Right lobe of liver (tissue), 6 donors: ENCODE results near the gene PRKAB2. TPM values are rescaled to one million over a fixed set of nuclear protein-coding genes. Genes with fewer than 3 reads are reported as not detected.
A peak's percentile ranks its signal among the peaks of the same experiment; 100 is the strongest.
"Not testable (repeated sequence)": the region's sequence is repeated elsewhere in the genome, so short reads cannot be mapped to it uniquely, and the experiment has no call there.

Experiments used
- ATAC-seq, 4 donors: fragments of 200-7000 bp; cut with Tn5 transposase; one replicate each; pipeline ENCODE4 v1.9.1; 2020; ENCODE audit warnings: mild to moderate bottlenecking in 4 of 4, moderate library complexity in 4 of 4
- DNase-seq, 3 donors: peaks; one replicate each; pipeline ENCODE4 v3.0.0-alpha.2; 2020
- H3K27ac ChIP-seq, 3 donors: fragments of 200-600 bp; one replicate each; pipeline ENCODE4 v1.8.0; 2022
- H3K27me3 ChIP-seq, 2 donors: fragments of 200-600 bp; one replicate each; pipeline ENCODE4 v1.8.0; 2022
- H3K36me3 ChIP-seq, 4 donors: fragments of 200-600 bp; sonication (generic) in 1 of 4; one replicate each; pipeline versions ENCODE4 v1.5.1 to v1.8.0; 2017 to 2022; ENCODE audit warnings: control low read depth in 1 of 4
- H3K4me1 ChIP-seq, 4 donors: fragments of 200-600 bp; sonication (generic) in 1 of 4; one replicate each; pipeline versions ENCODE4 v1.5.1 to v1.8.0; 2017 to 2022; ENCODE audit warnings: control low read depth in 1 of 4
- H3K4me3 ChIP-seq, 3 donors: fragments of 200-600 bp; one replicate each; pipeline ENCODE4 v1.8.0; 2022
- H3K9me3 ChIP-seq, 4 donors: fragments of 200-600 bp; sonication (generic) in 1 of 4; one replicate each; pipeline versions ENCODE4 v1.5.1 to v1.8.0; 2017 to 2022; ENCODE audit warnings: control low read depth in 1 of 4
- POLR2A ChIP-seq: fragments of 450-650 bp; IDR thresholded peaks from one replicate; pipeline ENCODE4 v1.6.1; 2017; ENCODE audit warnings: antibody characterized with exemption, mild to moderate bottlenecking
- WGBS: methylation state at CpG from one replicate; pipeline ENCODE4 v1.1.6; 2018; ENCODE audit warnings: low coverage, low lambda C conversion rate; ENCODE audit not compliant: insufficient coverage; ENCODE audit errors: missing lambda C conversion rate; 5-methylcytosine and 5-hydroxymethylcytosine counted together
- intact Hi-C, 2 donors: fragments of 100-400 bp; cut with DNase I; formaldehyde crosslinking; loops; one replicate each; pipeline versions ENCODE4 v1.11.2 to v1.14.1; 2022
- total RNA-seq, 6 experiments: library from RNA; depleted of rRNA in 2 of 6; stranded (reverse); fragments of >200 nt in 2 of 6; fragmentation: NEBNext Ultra II Directional in 3 of 6; extraction: Animal tissue kit (Norgen Biotek cat#: 25700) in 3 of 6; gene quantifications; one replicate each; pipeline versions ENCODE4 v1.1.0 to v1.2.4, GENCODE V29; 2016 to 2023
- TF ChIP-seq, protein P1 (sequence below), 4 donors: fragments of 200-600 bp in 3 of 4; fragments of 450-650 bp in 1 of 4; IDR thresholded peaks; one replicate each; pipeline versions ENCODE4 v1.5.1 to v1.8.0; 2016 to 2022; ENCODE audit warnings: antibody characterized with exemption in 4 of 4, mild to moderate bottlenecking in 2 of 4
- donor health status: DM: no; HTN: yes; CAD: no.
- donor health status: DM: no; HTN: no; CAD: no.
- donor health status: DM: no; HTN: no; CAD: no.
- donor health status: DM: no; HTN: yes; CAD: no.
- donor health status: DM: no; HTN: yes; CAD: no.

The PRKAB2 gene
- total RNA-seq, 6 experiments from 2014 or later = 10.8 to 54.0 (median 25.9) TPM

DNA sequence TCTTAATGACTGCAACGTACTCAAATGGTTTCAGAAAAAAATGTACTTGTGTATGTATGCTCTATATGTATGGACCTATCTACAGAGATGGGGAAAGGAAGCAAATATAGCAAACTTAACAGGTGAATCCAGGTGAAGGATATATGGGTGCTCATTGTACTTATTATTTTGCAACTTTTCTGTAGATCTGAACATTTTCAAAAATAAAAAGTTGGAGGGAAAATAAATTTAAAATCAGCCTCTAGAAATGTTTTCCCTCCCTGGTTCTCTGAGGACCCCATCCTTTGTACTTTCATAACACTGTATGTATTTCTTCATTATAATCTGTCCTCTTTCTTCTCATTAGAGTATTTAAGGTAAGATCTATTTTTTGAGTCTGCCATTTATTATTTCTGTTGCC, 34.9 kb upstream of the PRKAB2 start:
- DNase-seq (no peak), ATAC-seq (no peak)
- H3K4me3 ChIP-seq = no peak overlapping the region
- no peak for TF ChIP-seq POLR2A
- TF ChIP-seq, protein P1, sequence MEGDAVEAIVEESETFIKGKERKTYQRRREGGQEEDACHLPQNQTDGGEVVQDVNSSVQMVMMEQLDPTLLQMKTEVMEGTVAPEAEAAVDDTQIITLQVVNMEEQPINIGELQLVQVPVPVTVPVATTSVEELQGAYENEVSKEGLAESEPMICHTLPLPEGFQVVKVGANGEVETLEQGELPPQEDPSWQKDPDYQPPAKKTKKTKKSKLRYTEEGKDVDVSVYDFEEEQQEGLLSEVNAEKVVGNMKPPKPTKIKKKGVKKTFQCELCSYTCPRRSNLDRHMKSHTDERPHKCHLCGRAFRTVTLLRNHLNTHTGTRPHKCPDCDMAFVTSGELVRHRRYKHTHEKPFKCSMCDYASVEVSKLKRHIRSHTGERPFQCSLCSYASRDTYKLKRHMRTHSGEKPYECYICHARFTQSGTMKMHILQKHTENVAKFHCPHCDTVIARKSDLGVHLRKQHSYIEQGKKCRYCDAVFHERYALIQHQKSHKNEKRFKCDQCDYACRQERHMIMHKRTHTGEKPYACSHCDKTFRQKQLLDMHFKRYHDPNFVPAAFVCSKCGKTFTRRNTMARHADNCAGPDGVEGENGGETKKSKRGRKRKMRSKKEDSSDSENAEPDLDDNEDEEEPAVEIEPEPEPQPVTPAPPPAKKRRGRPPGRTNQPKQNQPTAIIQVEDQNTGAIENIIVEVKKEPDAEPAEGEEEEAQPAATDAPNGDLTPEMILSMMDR (IDR thresholded peaks at IDR 0.05) = no peak
- no peaks in the 10 kb centered on the region for H3K27me3 ChIP-seq
- H3K27ac ChIP-seq = no peak overlapping the region
- H3K4me1 ChIP-seq = peaks cover 0 to 36% (median 10%) of the 10 kb centered on the region in 4 donors
- no peaks in the 10 kb centered on the region for H3K9me3 ChIP-seq
- H3K36me3 ChIP-seq = peaks cover 0 to 72% (median 27%) of the 10 kb centered on the region in 4 donors
- intact Hi-C loops = no loop called here
- WGBS = 89% methylated on average over 1 of the region's 1 CpG

DNA sequence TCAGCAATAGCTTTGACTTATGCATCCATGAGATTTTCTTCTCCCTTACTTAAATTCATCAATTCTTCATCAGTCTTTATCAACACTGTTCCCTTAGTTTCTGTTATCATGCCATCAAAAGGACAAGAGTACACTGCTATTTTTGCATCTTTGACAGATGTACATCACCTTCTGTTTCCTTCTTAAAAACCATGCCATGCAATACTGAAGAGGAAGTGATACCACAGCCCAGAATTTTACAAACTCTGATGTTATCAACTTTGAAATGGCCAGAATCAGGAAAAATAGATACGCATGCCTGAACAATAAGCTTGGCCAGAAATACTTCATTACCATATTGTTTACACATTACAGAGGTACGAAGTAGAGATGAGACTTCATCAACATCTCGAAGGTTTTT, 31.8 kb upstream of the PRKAB2 start:
- intact Hi-C loops = no loop called here
- Histone ChIP-seq H3K27me3 (no peaks in the 10 kb centered on the region), H3K4me1 (peaks cover 0 to 5% (median 0%) of the 10 kb centered on the region in 4 donors), H3K9me3 (no peaks in the 10 kb centered on the region), H3K36me3 (peaks cover 0 to 58% (median 21%) of the 10 kb centered on the region in 4 donors), H3K4me3 (no peak overlapping the region), H3K27ac (no peak overlapping the region)
- ATAC-seq (no peak), DNase-seq (no peak)
- 88% methylated on average over 3 of the region's 3 CpGs for WGBS
- TF ChIP-seq, protein P1 (IDR thresholded peaks at IDR 0.05) = no peak
- no peak for TF ChIP-seq POLR2A

DNA sequence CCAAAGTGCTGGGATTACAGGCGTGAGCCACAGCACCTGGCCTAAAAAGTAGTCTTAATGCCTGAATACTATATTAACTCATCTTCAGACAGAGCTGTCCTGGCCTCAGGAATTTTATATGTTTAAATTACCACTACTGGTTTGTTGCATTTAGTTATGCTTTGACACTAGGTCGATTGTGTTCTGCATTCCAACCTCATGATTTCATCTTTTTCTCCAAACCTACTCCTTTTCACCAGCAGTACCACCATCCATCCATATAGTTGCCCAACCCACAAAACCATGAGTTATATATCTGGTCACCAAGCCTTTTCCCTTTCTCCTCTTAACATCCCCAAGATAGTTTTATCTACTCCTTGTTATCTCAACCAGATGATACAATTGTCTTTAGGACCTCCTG, 30.3 kb upstream of the PRKAB2 start:
- 56% methylated on average over 2 of the region's 2 CpGs for WGBS
- peaks cover 0 to 54% (median 18%) of the 10 kb centered on the region in 4 donors for H3K36me3 ChIP-seq
- no peak overlapping the region for H3K27ac ChIP-seq
- no peaks in the 10 kb centered on the region for H3K27me3 ChIP-seq
- H3K4me1 ChIP-seq = no peaks in the 10 kb centered on the region
- peak in 1 of 4 donors; percentile 7 for ATAC-seq
- DNase-seq = no peak
- H3K4me3 ChIP-seq = no peak overlapping the region
- H3K9me3 ChIP-seq = no peaks in the 10 kb centered on the region
- TF ChIP-seq POLR2A = no peak
- TF ChIP-seq, protein P1 (IDR thresholded peaks at IDR 0.05) = no peak
- intact Hi-C loops = no loop called here

DNA sequence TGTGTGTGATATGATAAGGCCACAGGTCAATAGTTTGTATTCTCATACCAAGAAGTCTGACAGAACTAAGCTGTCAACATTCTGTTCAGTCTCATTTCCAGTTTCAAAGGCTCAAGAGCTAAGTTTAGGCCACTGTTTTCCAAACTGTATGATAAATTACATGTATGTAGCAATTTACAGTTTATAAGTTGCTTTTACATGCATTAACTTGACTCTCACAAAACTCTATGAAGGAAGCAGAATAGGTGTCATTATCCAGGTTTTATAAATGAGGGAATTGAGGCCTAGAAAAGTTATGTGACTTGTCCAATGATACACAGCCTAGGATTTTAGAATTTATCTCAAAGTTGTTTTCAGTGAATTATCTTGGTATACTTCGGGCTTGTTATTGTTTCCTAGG, 29.5 kb upstream of the PRKAB2 start:
- WGBS = 89% methylated on average over 1 of the region's 1 CpG
- Histone ChIP-seq H3K27ac (no peak overlapping the region), H3K4me1 (no peaks in the 10 kb centered on the region), H3K36me3 (peaks cover 0 to 51% (median 14%) of the 10 kb centered on the region in 4 donors), H3K9me3 (no peaks in the 10 kb centered on the region), H3K27me3 (no peaks in the 10 kb centered on the region), H3K4me3 (no peak overlapping the region)
- TF ChIP-seq, protein P1 (IDR thresholded peaks at IDR 0.05) = no peak
- no peak for TF ChIP-seq POLR2A
- intact Hi-C loops = no loop called here
- ATAC-seq (no peak), DNase-seq (no peak)

DNA sequence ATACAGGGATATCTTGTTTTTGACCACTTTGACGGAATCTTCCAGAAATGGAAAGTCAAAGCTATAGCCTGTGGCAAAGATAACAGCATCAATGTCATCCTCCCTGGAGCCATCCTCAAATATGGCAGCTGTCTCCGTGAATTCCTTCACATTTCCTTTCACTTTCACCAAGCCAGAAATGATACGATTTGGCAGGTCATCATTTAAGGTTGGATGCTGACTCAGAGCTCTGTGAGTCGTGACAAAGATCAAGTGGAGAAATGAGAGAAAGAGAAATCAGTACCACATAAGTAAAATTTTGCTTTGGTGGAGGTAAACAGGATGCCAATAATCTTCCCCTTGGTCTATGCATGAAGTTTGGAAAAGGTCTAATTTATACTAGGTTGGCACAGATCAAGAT, 29.0 kb upstream of the PRKAB2 start:
- H3K4me3 ChIP-seq = no peak overlapping the region
- peaks cover 0 to 48% (median 14%) of the 10 kb centered on the region in 4 donors for H3K36me3 ChIP-seq
- H3K9me3 ChIP-seq = no peaks in the 10 kb centered on the region
- DNase-seq (no peak), ATAC-seq (peak in 3 of 4 donors; percentile 4 to 25 (median 25))
- intact Hi-C loops = no loop called here
- 65% methylated on average over 4 of the region's 4 CpGs for WGBS
- no peaks in the 10 kb centered on the region for H3K27me3 ChIP-seq
- H3K4me1 ChIP-seq = no peaks in the 10 kb centered on the region
- TF ChIP-seq, protein P1 (IDR thresholded peaks at IDR 0.05) = no peak
- no peak for TF ChIP-seq POLR2A
- H3K27ac ChIP-seq = no peak overlapping the region

DNA sequence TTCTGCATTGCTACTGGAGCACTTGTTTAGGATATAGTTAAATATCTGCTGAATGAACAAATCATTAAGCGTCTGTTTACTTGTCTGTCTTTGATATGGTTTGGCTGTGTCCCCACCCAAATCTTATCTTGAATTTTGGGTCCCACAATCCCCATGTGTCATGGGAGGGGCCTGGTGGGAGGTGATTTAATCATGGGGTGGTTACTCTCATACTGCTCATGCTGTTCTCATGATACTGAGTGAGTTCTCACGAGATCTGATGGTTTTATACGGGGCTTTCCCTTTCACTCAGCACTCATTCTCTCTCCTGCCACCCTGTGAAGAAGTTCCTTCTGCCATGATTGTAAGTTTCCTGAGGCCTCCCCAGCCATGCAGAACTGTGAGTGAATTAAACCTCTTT, 25.1 kb upstream of the PRKAB2 start:
- H3K4me3 ChIP-seq, H3K4me1 ChIP-seq, H3K27ac ChIP-seq, H3K27me3 ChIP-seq, DNase-seq, intact Hi-C loops, H3K9me3 ChIP-seq: not testable (repeated sequence)
- H3K36me3 ChIP-seq = peaks cover 0 to 20% (median 3%) of the 10 kb centered on the region in 4 donors
- peak in 3 of 4 donors; percentile 15 to 39 (median 33) for ATAC-seq
- WGBS = 58% methylated on average over 1 of the region's 3 CpGs
